HG03039 (cell line): Measurements from ENCODE around the gene OGT.

Source experiments
- ATAC-seq: cut with Tn5 transposase; IDR thresholded peaks from one replicate; pipeline ENCODE4 v1.9.1; 2021; ENCODE audit warnings: mild to moderate bottlenecking, moderate library complexity; ENCODE audit not compliant: unreplicated experiment

The OGT gene

GRCh38 chrX:71619193-71619592, 86.3 kb downstream of the OGT start:
- ATAC-seq, result no peak

- ATAC-seq, result no peak
Observed at GRCh38 chrX:71619986-71620385, 87.1 kb downstream of the OGT start.

GRCh38 chrX:71621603-71622002, 88.7 kb downstream of the OGT start:
- ATAC-seq, result no peak

GRCh38 chrX:71622032-71622575, 89.2 kb downstream of the OGT start:
- no peak for ATAC-seq

GRCh38 chrX:71622576-71623450, 89.9 kb downstream of the OGT start:
- ATAC-seq, result no peak

GRCh38 chrX:71623714-71624113, 90.8 kb downstream of the OGT start:
- ATAC-seq, result no peak

- no peak for ATAC-seq
Observed at GRCh38 chrX:71625471-71625870, 92.6 kb downstream of the OGT start.
